Left lung (tissue), 10 donors: Measurements from ENCODE around the gene ZEB2. TPM values are rescaled to one million over a fixed set of nuclear protein-coding genes. Genes with fewer than 3 reads are reported as not detected.

Source experiments
- ATAC-seq: fragments of 200-7000 bp; cut with Tn5 transposase; one replicate; pipeline ENCODE4 v1.9.1; 2020; ENCODE audit warnings: moderate library complexity
- DNase-seq, 4 donors: peaks; one replicate each; pipeline ENCODE4 v3.0.0-alpha.2; 2013 to 2020
- H3K27ac ChIP-seq, 2 donors: fragments of 200-600 bp; sonication (generic) in 1 of 2; one replicate each; pipeline versions ENCODE4 v1.5.0 to v1.8.0; 2020 to 2021
- H3K27me3 ChIP-seq, 2 donors: fragments of 200-600 bp; sonication (generic) in 1 of 2; one replicate each; pipeline versions ENCODE4 v1.5.0 to v1.8.0; 2020 to 2021
- H3K36me3 ChIP-seq, 2 donors: fragments of 200-600 bp; sonication (generic) in 1 of 2; one replicate each; pipeline versions ENCODE4 v1.5.0 to v1.8.0; 2020 to 2021
- H3K4me1 ChIP-seq, 2 donors: fragments of 200-600 bp; one replicate each; pipeline ENCODE4 v1.8.0; 2021
- H3K4me3 ChIP-seq, 2 donors: fragments of 200-600 bp; sonication (generic) in 1 of 2; one replicate each; pipeline versions ENCODE4 v1.5.0 to v1.8.0; 2020 to 2021; ENCODE audit warnings: mild to moderate bottlenecking in 1 of 2
- H3K9me3 ChIP-seq, 2 donors: fragments of 200-600 bp; sonication (generic) in 1 of 2; one replicate each; pipeline versions ENCODE4 v1.5.0 to v1.8.0; 2020 to 2021
- CTCF ChIP-seq, 2 donors: fragments of 200-600 bp; sonication (generic) in 1 of 2; IDR thresholded peaks; one replicate each; pipeline versions ENCODE4 v1.5.0 to v1.8.0; 2021; ENCODE audit warnings: antibody characterized with exemption in 2 of 2
- intact Hi-C, 2 donors: fragments of 100-400 bp; cut with DNase I; formaldehyde crosslinking; loops; one replicate each; pipeline versions ENCODE4 v1.11.2 to v1.14.2; 2022
- polyA plus RNA-seq, 6 donors: library from polyadenylated mRNA; unstranded; fragments of 120-200 nt; gene quantifications; one replicate each; pipeline ENCODE4 v1.2.1, GENCODE V29; 2013; ENCODE audit not compliant: insufficient read length in 6 of 6
- total RNA-seq, 2 donors: library from RNA; stranded (reverse); fragmentation: NEBNext Ultra II Directional; extraction: Animal tissue kit (Norgen Biotek cat#: 25700); gene quantifications; one replicate each; pipeline ENCODE4 v1.2.1, GENCODE V29; 2021
- donor health status: DM: no; HTN: yes; CAD: no.
- donor health status: DM: no; HTN: no; CAD: no.

ZEB2 gene
- total and polyA plus RNA-seq, 8 donors = 141 to 292 (median 271) TPM

- Histone ChIP-seq H3K4me3 (no peak overlapping the region), H3K27me3 (no peaks in the 10 kb centered on the region), H3K27ac (peak overlapping the region; percentile 72 to 89), H3K36me3 (peaks cover 0 to 22% of the 10 kb centered on the region in 2 donors), H3K9me3 (no peaks in the 10 kb centered on the region), H3K4me1 (peaks cover 2 to 55% of the 10 kb centered on the region in 2 donors)
- ATAC-seq (peak; percentile 82), DNase-seq (peak in 1 of 4 donors; percentile 83)
- TF ChIP-seq CTCF (IDR thresholded peaks at IDR 0.05) = no peak
- intact Hi-C loops = no loop called here
Measured at GRCh38 chr2:144414324-144414845, 105.5 kb downstream of the ZEB2 start.

GRCh38 chr2:144412709-144413108 lies 107.2 kb downstream of the ZEB2 start:
- no peak for TF ChIP-seq CTCF (IDR thresholded peaks at IDR 0.05)
- H3K27ac ChIP-seq = peak overlapping the region; percentile 5 to 89
- ATAC-seq = no peak
- no peaks in the 10 kb centered on the region for H3K27me3 ChIP-seq
- no peaks in the 10 kb centered on the region for H3K9me3 ChIP-seq
- intact Hi-C loops = no loop called here
- no peak for DNase-seq
- peaks cover 0 to 20% of the 10 kb centered on the region in 2 donors for H3K36me3 ChIP-seq
- H3K4me3 ChIP-seq = no peak overlapping the region
- peaks cover 2 to 57% of the 10 kb centered on the region in 2 donors for H3K4me1 ChIP-seq

- Histone ChIP-seq H3K36me3 (peaks cover 0 to 22% of the 10 kb centered on the region in 2 donors), H3K9me3 (no peaks in the 10 kb centered on the region), H3K27me3 (no peaks in the 10 kb centered on the region), H3K4me1 (peaks cover 3 to 55% of the 10 kb centered on the region in 2 donors), H3K4me3 (no peak overlapping the region), H3K27ac (peak overlapping the region in 1 of 2 donors; percentile 34)
- no peak for DNase-seq
- no peak for ATAC-seq
- intact Hi-C loops = no loop called here
- TF ChIP-seq CTCF (IDR thresholded peaks at IDR 0.05) = no peak
Measured at GRCh38 chr2:144411473-144411872, 108.4 kb downstream of the ZEB2 start.

- H3K4me3 ChIP-seq = no peak overlapping the region
- intact Hi-C loops = no loop called here
- no peaks in the 10 kb centered on the region for H3K9me3 ChIP-seq
- ATAC-seq (no peak), DNase-seq (no peak)
- H3K36me3 ChIP-seq = peaks cover 0 to 28% of the 10 kb centered on the region in 2 donors
- H3K4me1 ChIP-seq = peaks cover 15 to 54% of the 10 kb centered on the region in 2 donors
- peak overlapping the region in 1 of 2 donors; percentile 9 for H3K27ac ChIP-seq
- no peak for TF ChIP-seq CTCF (IDR thresholded peaks at IDR 0.05)
- H3K27me3 ChIP-seq = no peaks in the 10 kb centered on the region
Measured at GRCh38 chr2:144409241-144409640, 110.7 kb downstream of the ZEB2 start.

- H3K4me3 ChIP-seq = no peak overlapping the region
- H3K27ac ChIP-seq = no peak overlapping the region
- H3K4me1 ChIP-seq = peaks cover 13 to 34% of the 10 kb centered on the region in 2 donors
- TF ChIP-seq CTCF (IDR thresholded peaks at IDR 0.05) = no peak
- no peaks in the 10 kb centered on the region for H3K9me3 ChIP-seq
- H3K27me3 ChIP-seq = no peaks in the 10 kb centered on the region
- intact Hi-C loops = no loop called here
- ATAC-seq (no peak), DNase-seq (no peak)
- H3K36me3 ChIP-seq = peaks cover 0 to 48% of the 10 kb centered on the region in 2 donors
Measured at GRCh38 chr2:144407262-144407661, 112.7 kb downstream of the ZEB2 start.
